ENCODE data around the gene S100A14.
"Not testable (repeated sequence)": the region's sequence is repeated elsewhere in the genome, so short reads cannot be mapped to it uniquely, and the experiment has no call there.

The S100A14 gene

GRCh38 chr1:153648000-153648643 lies 32.0 kb upstream of the S100A14 start:
- no peak overlapping the region for H3K4me3 ChIP-seq (ENCODE audit: low read depth, low read length)
- TF ChIP-seq CTCF (IDR thresholded peaks at IDR 0.05; ENCODE audit: low read depth, low read length, missing control alignments), result no peak

GRCh38 chr1:153647346-153647714 lies 31.2 kb upstream of the S100A14 start:
- no peak for TF ChIP-seq CTCF (IDR thresholded peaks at IDR 0.05; ENCODE audit: low read depth, low read length, missing control alignments)
- no peak overlapping the region for H3K4me3 ChIP-seq (ENCODE audit: low read depth, low read length)
- DNase-seq (ENCODE audit: low read depth), result no peak

More at GRCh38 chr1:153648000-153648643, 32.0 kb upstream of the S100A14 start:
- no peak for DNase-seq (ENCODE audit: low read depth)

GRCh38 chr1:153646672-153647345 lies 30.7 kb upstream of the S100A14 start:
- H3K4me3 ChIP-seq (ENCODE audit: low read depth, low read length), result no peak overlapping the region
- no peak for DNase-seq (ENCODE audit: low read depth)
- TF ChIP-seq CTCF (IDR thresholded peaks at IDR 0.05; ENCODE audit: low read depth, low read length, missing control alignments), result no peak

GRCh38 chr1:153643816-153644215 lies 27.7 kb upstream of the S100A14 start:
- no peak for DNase-seq (ENCODE audit: low read depth)
- TF ChIP-seq CTCF (IDR thresholded peaks at IDR 0.05; ENCODE audit: low read depth, low read length, missing control alignments), result no peak
- no peak overlapping the region for H3K4me3 ChIP-seq (ENCODE audit: low read depth, low read length)

GRCh38 chr1:153643100-153643499 lies 27.0 kb upstream of the S100A14 start:
- TF ChIP-seq CTCF (IDR thresholded peaks at IDR 0.05; ENCODE audit: low read depth, low read length, missing control alignments), result no peak
- no peak for DNase-seq (ENCODE audit: low read depth)
- H3K4me3 ChIP-seq (ENCODE audit: low read depth, low read length), result no peak overlapping the region

- no peak for TF ChIP-seq CTCF (IDR thresholded peaks at IDR 0.05; ENCODE audit: low read depth, low read length, missing control alignments)
- no peak for DNase-seq (ENCODE audit: low read depth)
- no peak overlapping the region for H3K4me3 ChIP-seq (ENCODE audit: low read depth, low read length)
Measured at GRCh38 chr1:153642161-153642560, 26.0 kb upstream of the S100A14 start.

GRCh38 chr1:153640861-153641260 lies 24.7 kb upstream of the S100A14 start:
- no peak for TF ChIP-seq CTCF (IDR thresholded peaks at IDR 0.05; ENCODE audit: low read depth, low read length, missing control alignments)
- DNase-seq (ENCODE audit: low read depth), result no peak
- no peak overlapping the region for H3K4me3 ChIP-seq (ENCODE audit: low read depth, low read length)

GRCh38 chr1:153640213-153640612 lies 24.1 kb upstream of the S100A14 start:
- H3K4me3 ChIP-seq (ENCODE audit: low read depth, low read length); DNase-seq (ENCODE audit: low read depth): not testable (repeated sequence)

Measured in GM12864 (cell line).